Limb (tissue), 2 donors: ENCODE results near the gene GUCY1B1.
"Not testable (repeated sequence)": the region's sequence is repeated elsewhere in the genome, so short reads cannot be mapped to it uniquely, and the experiment has no call there.

Experiments
- DNase-seq, 2 donors: peaks; one replicate each; pipeline ENCODE4 v3.0.0-alpha.2; 2016; ENCODE audit errors: extremely low spot score in 2 of 2

Gene GUCY1B1

GRCh38 chr4:155761916-155762315 is 3.1 kb downstream of the GUCY1B1 start:
- DNase-seq, result no peak

- no peak for DNase-seq
Measured at GRCh38 chr4:155762334-155762733, 3.5 kb downstream of the GUCY1B1 start.

- DNase-seq, result no peak
Measured at GRCh38 chr4:155763551-155763950, 4.7 kb downstream of the GUCY1B1 start.

- no peak for DNase-seq
Measured at GRCh38 chr4:155765149-155765548, 6.3 kb downstream of the GUCY1B1 start.

GRCh38 chr4:155766622-155767021 is 7.8 kb downstream of the GUCY1B1 start:
- no peak for DNase-seq

GRCh38 chr4:155768370-155768769 is 9.5 kb downstream of the GUCY1B1 start:
- no peak for DNase-seq

- no peak for DNase-seq
Measured at GRCh38 chr4:155769090-155769489, 10.3 kb downstream of the GUCY1B1 start.

- no peak for DNase-seq
Measured at GRCh38 chr4:155772459-155773195, 13.8 kb downstream of the GUCY1B1 start.

- DNase-seq, result no peak
Measured at GRCh38 chr4:155773196-155773800, 14.5 kb downstream of the GUCY1B1 start.

- DNase-seq, result no peak
Measured at GRCh38 chr4:155774033-155774432, 15.2 kb downstream of the GUCY1B1 start.

GRCh38 chr4:155777971-155778735 is 19.3 kb downstream of the GUCY1B1 start:
- DNase-seq, result peak in 1 of 2 donors; percentile 75

GRCh38 chr4:155780775-155781174 is 22.0 kb downstream of the GUCY1B1 start:
- no peak for DNase-seq

- no peak for DNase-seq
Measured at GRCh38 chr4:155781249-155781831, 22.5 kb downstream of the GUCY1B1 start.

GRCh38 chr4:155784637-155785036 is 25.8 kb downstream of the GUCY1B1 start:
- no peak for DNase-seq

GRCh38 chr4:155785828-155786227 is 27.0 kb downstream of the GUCY1B1 start:
- no peak for DNase-seq

GRCh38 chr4:155787113-155787710 is 28.4 kb downstream of the GUCY1B1 start:
- DNase-seq, result peak in 1 of 2 donors; percentile 66

- DNase-seq, result no peak
Measured at GRCh38 chr4:155789391-155789790, 30.6 kb downstream of the GUCY1B1 start.

GRCh38 chr4:155789982-155790381 is 31.2 kb downstream of the GUCY1B1 start:
- DNase-seq, result no peak

- no peak for DNase-seq
Measured at GRCh38 chr4:155794589-155795236, 35.9 kb downstream of the GUCY1B1 start.

GRCh38 chr4:155795991-155796390 is 37.2 kb downstream of the GUCY1B1 start:
- DNase-seq, result no peak

GRCh38 chr4:155797581-155797980 is 38.8 kb downstream of the GUCY1B1 start:
- DNase-seq, result not testable (repeated sequence)
